Lower leg skin (tissue), 3 donors: ENCODE data around the gene SECISBP2.

Experiments
- POLR2A ChIP-seq, 2 donors: fragments of 450-650 bp; IDR thresholded peaks; one replicate each; pipeline ENCODE4 v1.6.1; 2016 to 2017; ENCODE audit warnings: antibody characterized with exemption in 2 of 2, mild to moderate bottlenecking in 1 of 2, moderate library complexity in 1 of 2
- TF ChIP-seq, protein P1 (sequence below), 3 donors: fragments of 450-650 bp; IDR thresholded peaks; one replicate each; pipeline ENCODE4 v1.5.1; 2016; ENCODE audit warnings: antibody characterized with exemption in 3 of 3, mild to moderate bottlenecking in 3 of 3, moderate library complexity in 2 of 3

DNA sequence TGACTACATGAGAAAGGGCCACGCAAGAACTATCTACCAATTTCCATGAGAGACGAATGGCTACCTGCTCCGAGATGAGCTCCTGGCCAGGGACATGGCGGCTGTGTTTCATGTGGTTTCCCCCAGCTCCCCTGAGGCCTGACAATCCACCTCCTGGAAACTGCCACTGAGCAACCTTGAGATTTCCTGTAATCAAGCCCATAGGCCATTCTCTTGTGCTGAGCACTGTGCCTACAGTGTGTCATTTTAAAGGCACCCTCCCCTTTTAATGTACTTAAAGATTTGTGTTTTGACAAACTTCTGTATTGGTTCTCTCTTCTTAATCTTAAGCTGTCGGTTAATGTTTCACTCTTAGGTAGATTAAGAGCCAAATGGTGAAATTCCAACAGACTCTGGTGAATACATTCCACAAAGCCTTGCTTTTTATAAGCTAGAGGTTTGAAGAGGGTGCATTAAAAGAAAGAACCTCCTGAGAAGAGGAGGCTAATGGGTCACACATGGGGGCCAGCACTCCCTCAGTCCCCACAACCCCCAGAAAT is 72.3 kb downstream of the SECISBP2 start:
- TF ChIP-seq, protein P1, sequence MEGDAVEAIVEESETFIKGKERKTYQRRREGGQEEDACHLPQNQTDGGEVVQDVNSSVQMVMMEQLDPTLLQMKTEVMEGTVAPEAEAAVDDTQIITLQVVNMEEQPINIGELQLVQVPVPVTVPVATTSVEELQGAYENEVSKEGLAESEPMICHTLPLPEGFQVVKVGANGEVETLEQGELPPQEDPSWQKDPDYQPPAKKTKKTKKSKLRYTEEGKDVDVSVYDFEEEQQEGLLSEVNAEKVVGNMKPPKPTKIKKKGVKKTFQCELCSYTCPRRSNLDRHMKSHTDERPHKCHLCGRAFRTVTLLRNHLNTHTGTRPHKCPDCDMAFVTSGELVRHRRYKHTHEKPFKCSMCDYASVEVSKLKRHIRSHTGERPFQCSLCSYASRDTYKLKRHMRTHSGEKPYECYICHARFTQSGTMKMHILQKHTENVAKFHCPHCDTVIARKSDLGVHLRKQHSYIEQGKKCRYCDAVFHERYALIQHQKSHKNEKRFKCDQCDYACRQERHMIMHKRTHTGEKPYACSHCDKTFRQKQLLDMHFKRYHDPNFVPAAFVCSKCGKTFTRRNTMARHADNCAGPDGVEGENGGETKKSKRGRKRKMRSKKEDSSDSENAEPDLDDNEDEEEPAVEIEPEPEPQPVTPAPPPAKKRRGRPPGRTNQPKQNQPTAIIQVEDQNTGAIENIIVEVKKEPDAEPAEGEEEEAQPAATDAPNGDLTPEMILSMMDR (IDR thresholded peaks at IDR 0.05), result no peak
- TF ChIP-seq POLR2A (IDR thresholded peaks at IDR 0.05), result no peak
